Measurements from ENCODE around the gene PDCD4. TPM values are rescaled to one million over a fixed set of nuclear protein-coding genes. Genes with fewer than 3 reads are reported as not detected.

PDCD4 gene
- polyA plus RNA-seq, 1 of the 3 experiments (the other 2 are of a cell fraction), result 23.3 TPM

- TF ChIP-seq CTCF (IDR thresholded peaks at IDR 0.05), result no peak
- no peak for TF ChIP-seq FOXJ3 (CRISPR knock-in tag; IDR thresholded peaks at IDR 0.05)
- no peak for TF ChIP-seq FOSL2 (IDR thresholded peaks at IDR 0.05; ENCODE audit: borderline replicate concordance, low read depth)
- TF ChIP-seq NFIC (IDR thresholded peaks at IDR 0.05; ENCODE audit: borderline replicate concordance), result no peak
- TF ChIP-seq SMC3 (IDR thresholded peaks at IDR 0.05; ENCODE audit: low read depth, low read length), result no peak
- no peak for TF ChIP-seq JUND (IDR thresholded peaks at IDR 0.05)
These were observed 10.3 kb upstream of the PDCD4 start (continued) for GRCh38 chr10:110861476-110861875.

GRCh38 chr10:110861930-110862649 is 9.6 kb upstream of the PDCD4 start:
- ChIA-PET POLR2A (no interaction called here), CTCF (interaction anchor here (0.6 kb wide), 1 partner anchor 251 kb away, joined by 3 read pairs; no protein-coding TSS in a partner anchor)
- Histone ChIP-seq H3K9me2 (no peaks in the 10 kb centered on the region), H3K4me3 (ENCODE audit: low read depth in 2 of 2, low read length in 1 of 2) (no peak overlapping the region), H3K9me3 (no peaks in the 10 kb centered on the region), H4K20me1 (ENCODE audit: insufficient read depth) (no peaks in the 10 kb centered on the region), H3K4me2 (no peak overlapping the region), H3K27me3 (ENCODE audit: insufficient read depth) (no peaks in the 10 kb centered on the region), H2AFZ (ENCODE audit: low read depth) (no peak overlapping the region), H3K79me2 (ENCODE audit: insufficient read depth) (no peaks in the 10 kb centered on the region), H3K27ac (ENCODE audit: low read depth in 2 of 2, low read length in 1 of 2) (no peak overlapping the region), H3K36me3 (replicated peaks in 1 of 2; ENCODE audit: control insufficient read depth in 1 of 2, insufficient read depth in 2 of 2, low read length in 1 of 2) (no peaks in the 10 kb centered on the region), H3K9ac (no peak overlapping the region), H3K4me1 (ENCODE audit: control insufficient read depth in 1 of 2, insufficient read depth in 2 of 2, low read depth in 1 of 2, low read length in 1 of 2) (peaks cover 0 to 47% of the 10 kb centered on the region in 2 experiments; a peak in 2 of 4 replicates), H3F3A (replicated peaks; ENCODE audit: insufficient read depth) (no peaks in the 10 kb centered on the region)
- 86% methylated on average over 6 of the region's 6 CpGs for WGBS (ENCODE audit: low lambda C conversion rate)
- TF ChIP-seq USF1 (IDR thresholded peaks at IDR 0.05; ENCODE audit: borderline replicate concordance, low read depth) (no peak), RCOR1 (IDR thresholded peaks at IDR 0.05; ENCODE audit: low read length) (no peak), ZBTB33 (IDR thresholded peaks at IDR 0.05; ENCODE audit: borderline replicate concordance, low read depth) (no peak), EZH2phosphoT487 (IDR thresholded peaks at IDR 0.05; ENCODE audit: borderline replicate concordance, low read depth) (no peak), ELF1 (IDR thresholded peaks at IDR 0.05) (no peak), GATA2 (CRISPR knock-in tag; IDR thresholded peaks at IDR 0.05) (no peak), REST (IDR thresholded peaks at IDR 0.05; ENCODE audit: low read depth, low read length) (no peak), CHD2 (IDR thresholded peaks at IDR 0.05; ENCODE audit: low read length, partially characterized antibody) (no peak), TCF12 (IDR thresholded peaks at IDR 0.05) (no peak), FOXM1 (IDR thresholded peaks at IDR 0.05; ENCODE audit: low read depth) (no peak), FOSL2 (IDR thresholded peaks at IDR 0.05; ENCODE audit: borderline replicate concordance, low read depth) (no peak), RFX5 (IDR thresholded peaks at IDR 0.05; ENCODE audit: low read length) (no peak)
- no peak for DNase-seq

Measured in SK-N-SH (cell line).